Stimulated activated CD8-positive, alpha-beta memory T cell treated with anti-CD3 and anti-CD28 coated beads, Interleukin-4, amount 100 ng/mL, for 1 hour (primary cell): Measurements from ENCODE around the gene TEX13C.
"Not testable (repeated sequence)": the region's sequence is repeated elsewhere in the genome, so short reads cannot be mapped to it uniquely, and the experiment has no call there.

Experiments
- DNase-seq, 2 donors: peaks; one replicate each; pipeline ENCODE4 v3.0.0-alpha.2; 2020; ENCODE audit warnings: low read depth in 2 of 2, low spot score in 1 of 2

Gene TEX13C

GRCh38 chrX:125319646-125320521, at the start of gene TEX13C:
Gene TEX13C, plus strand, starts transcription at chrX:125319871. Its CDS starts 249 bp downstream, at chrX:125320120.
- DNase-seq, result no peak

GRCh38 chrX:125287282-125287681, 32.4 kb upstream of the TEX13C start:
- no peak for DNase-seq

GRCh38 chrX:125288343-125288742, 31.3 kb upstream of the TEX13C start:
- DNase-seq, result no peak

- DNase-seq, result no peak
Observed at GRCh38 chrX:125289209-125289608, 30.5 kb upstream of the TEX13C start.

- DNase-seq, result no peak
Observed at GRCh38 chrX:125289920-125290319, 29.8 kb upstream of the TEX13C start.

- no peak for DNase-seq
Observed at GRCh38 chrX:125291124-125291523, 28.5 kb upstream of the TEX13C start.

- DNase-seq, result no peak
Observed at GRCh38 chrX:125293850-125294780, 25.6 kb upstream of the TEX13C start.

- no peak for DNase-seq
Observed at GRCh38 chrX:125295337-125295736, 24.3 kb upstream of the TEX13C start.

GRCh38 chrX:125298871-125299270, 20.8 kb upstream of the TEX13C start:
- no peak for DNase-seq

- no peak for DNase-seq
Observed at GRCh38 chrX:125306335-125306866, 13.3 kb upstream of the TEX13C start.

GRCh38 chrX:125308653-125309052, 11.0 kb upstream of the TEX13C start:
- no peak for DNase-seq

GRCh38 chrX:125319166-125319565, 505 bp upstream of the TEX13C start:
- DNase-seq, result not testable (repeated sequence)

- DNase-seq, result no peak
Observed at GRCh38 chrX:125322431-125322830, 2.8 kb downstream of the TEX13C start.

GRCh38 chrX:125326599-125326998, 6.9 kb downstream of the TEX13C start:
- DNase-seq, result no peak

- no peak for DNase-seq
Observed at GRCh38 chrX:125327891-125328290, 8.2 kb downstream of the TEX13C start.

GRCh38 chrX:125333583-125333982, 13.9 kb downstream of the TEX13C start:
- no peak for DNase-seq

GRCh38 chrX:125340490-125340889, 20.8 kb downstream of the TEX13C start:
- no peak for DNase-seq

- DNase-seq, result no peak
Observed at GRCh38 chrX:125374169-125374568, 54.5 kb downstream of the TEX13C start.
